HL-60 (cell line): Measurements from ENCODE around the gene UNKL.

Experiments used
- DNase-seq, 2 experiments: peaks; one replicate each; pipeline ENCODE4 v3.0.0-alpha.2; 2010 to 2020; ENCODE audit warnings: low read depth in 1 of 2, low spot score in 1 of 2
- H3K27ac ChIP-seq: fragments of 250-450 bp; sonication (Bioruptor Pico); replicated peaks from 2 replicates; pipeline ENCODE4 v1.5.1; 2020; ENCODE audit warnings: mild to moderate bottlenecking, moderate library complexity
- H3K27me3 ChIP-seq: fragments of 250-450 bp; sonication (Bioruptor Pico); 2 replicates; pipeline ENCODE4 v1.5.1; 2021; ENCODE audit warnings: mild to moderate bottlenecking, moderate library complexity; ENCODE audit not compliant: insufficient read depth, poor library complexity, severe bottlenecking
- H3K4me3 ChIP-seq: replicated peaks from 2 replicates; pipeline ENCODE4 v1.5.1; 2011; ENCODE audit warnings: mild to moderate bottlenecking, control low read depth, low read length; ENCODE audit not compliant: insufficient read depth
- GABPA ChIP-seq: IDR thresholded peaks from 2 replicates; pipeline ENCODE4 v1.6.1; 2012; ENCODE audit warnings: low read depth
- POLR2AphosphoS5 ChIP-seq: IDR thresholded peaks from 2 replicates; pipeline ENCODE4 v1.6.1; 2012; ENCODE audit warnings: low read depth
- REST ChIP-seq: IDR thresholded peaks from 2 replicates; pipeline ENCODE4 v1.6.1; 2012; ENCODE audit warnings: low read depth; ENCODE audit not compliant: insufficient replicate concordance
- SPI1 ChIP-seq: IDR thresholded peaks from 2 replicates; pipeline ENCODE4 v1.6.1; 2012; ENCODE audit warnings: low read depth, mild to moderate bottlenecking, borderline replicate concordance
- TF ChIP-seq, protein P1 (sequence below): IDR thresholded peaks from one replicate; pipeline ENCODE4 v1.5.1; 2011; ENCODE audit warnings: low read length, control low read depth, inconsistent platforms; ENCODE audit not compliant: insufficient read depth

UNKL gene

DNA sequence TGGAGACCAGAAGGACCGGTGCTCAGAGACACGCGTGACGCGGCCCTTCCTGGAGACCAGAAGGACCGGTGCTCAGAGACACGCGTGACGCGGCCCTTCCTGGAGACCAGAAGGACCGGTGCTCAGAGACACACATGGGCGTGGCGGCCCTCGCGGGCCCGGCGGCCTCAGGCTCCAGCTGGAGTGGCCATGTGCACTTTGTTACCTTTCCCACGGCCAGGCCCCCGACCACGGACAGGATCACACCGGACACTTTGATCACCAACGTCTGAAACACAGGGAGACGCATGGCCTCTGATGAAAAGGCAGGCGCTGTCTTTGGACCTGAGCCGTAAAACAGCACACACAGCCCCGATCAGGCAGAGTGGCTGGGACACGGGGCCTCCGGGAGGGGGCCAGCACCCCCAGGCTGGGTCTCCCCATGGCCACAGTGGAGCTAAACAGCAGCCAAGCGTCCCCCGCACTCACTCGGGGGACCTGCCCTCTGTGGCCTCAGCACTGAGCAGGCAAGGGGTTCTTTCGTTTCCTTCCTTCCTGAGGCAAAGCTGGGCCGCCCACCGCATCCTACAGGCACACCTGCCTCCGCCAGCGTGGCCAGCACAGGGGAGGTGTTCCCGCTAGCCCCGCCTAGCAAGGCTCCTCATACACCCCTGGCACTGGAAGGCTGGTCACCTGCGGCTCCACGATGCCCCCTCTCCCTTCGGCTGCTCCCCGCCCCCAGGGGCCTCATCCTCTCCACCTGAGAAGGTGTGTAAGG, 43.2 kb upstream of the UNKL start:
- Histone ChIP-seq H3K4me3 (no peak overlapping the region), H3K27ac (no peak overlapping the region), H3K27me3 (no peaks in the 10 kb centered on the region)
- TF ChIP-seq GABPA, result no peak
- TF ChIP-seq REST, result no peak
- TF ChIP-seq, protein P1, sequence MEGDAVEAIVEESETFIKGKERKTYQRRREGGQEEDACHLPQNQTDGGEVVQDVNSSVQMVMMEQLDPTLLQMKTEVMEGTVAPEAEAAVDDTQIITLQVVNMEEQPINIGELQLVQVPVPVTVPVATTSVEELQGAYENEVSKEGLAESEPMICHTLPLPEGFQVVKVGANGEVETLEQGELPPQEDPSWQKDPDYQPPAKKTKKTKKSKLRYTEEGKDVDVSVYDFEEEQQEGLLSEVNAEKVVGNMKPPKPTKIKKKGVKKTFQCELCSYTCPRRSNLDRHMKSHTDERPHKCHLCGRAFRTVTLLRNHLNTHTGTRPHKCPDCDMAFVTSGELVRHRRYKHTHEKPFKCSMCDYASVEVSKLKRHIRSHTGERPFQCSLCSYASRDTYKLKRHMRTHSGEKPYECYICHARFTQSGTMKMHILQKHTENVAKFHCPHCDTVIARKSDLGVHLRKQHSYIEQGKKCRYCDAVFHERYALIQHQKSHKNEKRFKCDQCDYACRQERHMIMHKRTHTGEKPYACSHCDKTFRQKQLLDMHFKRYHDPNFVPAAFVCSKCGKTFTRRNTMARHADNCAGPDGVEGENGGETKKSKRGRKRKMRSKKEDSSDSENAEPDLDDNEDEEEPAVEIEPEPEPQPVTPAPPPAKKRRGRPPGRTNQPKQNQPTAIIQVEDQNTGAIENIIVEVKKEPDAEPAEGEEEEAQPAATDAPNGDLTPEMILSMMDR, result no peak
- no peak for TF ChIP-seq SPI1
- no peak for TF ChIP-seq POLR2AphosphoS5
- no peak for DNase-seq

DNA sequence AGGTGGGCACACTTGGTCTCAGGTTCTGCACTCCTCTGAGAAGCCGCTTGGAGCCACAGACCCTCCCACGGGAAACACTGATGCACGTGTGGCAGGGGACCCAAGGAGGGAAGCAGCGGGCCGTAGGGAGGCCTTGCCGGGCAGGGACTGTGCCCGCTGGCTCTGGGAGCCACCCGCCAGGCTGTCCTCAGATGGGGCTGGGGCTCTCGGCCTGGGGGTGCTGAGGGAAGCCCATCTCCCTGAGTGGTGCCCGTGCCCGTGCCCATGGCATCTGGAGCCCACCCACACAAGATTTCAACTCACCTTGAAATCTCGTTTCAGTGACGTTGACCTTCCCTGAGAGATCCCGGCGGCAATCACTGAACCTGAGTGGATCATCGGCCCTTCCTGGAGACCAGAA, 42.4 kb upstream of the UNKL start:
- H3K27me3 ChIP-seq, result no peaks in the 10 kb centered on the region
- H3K27ac ChIP-seq, result no peak overlapping the region
- no peak for DNase-seq
- no peak for TF ChIP-seq SPI1
- TF ChIP-seq, protein P1, result no peak
- no peak for TF ChIP-seq POLR2AphosphoS5
- TF ChIP-seq REST, result no peak
- no peak for TF ChIP-seq GABPA
- H3K4me3 ChIP-seq, result no peak overlapping the region

DNA sequence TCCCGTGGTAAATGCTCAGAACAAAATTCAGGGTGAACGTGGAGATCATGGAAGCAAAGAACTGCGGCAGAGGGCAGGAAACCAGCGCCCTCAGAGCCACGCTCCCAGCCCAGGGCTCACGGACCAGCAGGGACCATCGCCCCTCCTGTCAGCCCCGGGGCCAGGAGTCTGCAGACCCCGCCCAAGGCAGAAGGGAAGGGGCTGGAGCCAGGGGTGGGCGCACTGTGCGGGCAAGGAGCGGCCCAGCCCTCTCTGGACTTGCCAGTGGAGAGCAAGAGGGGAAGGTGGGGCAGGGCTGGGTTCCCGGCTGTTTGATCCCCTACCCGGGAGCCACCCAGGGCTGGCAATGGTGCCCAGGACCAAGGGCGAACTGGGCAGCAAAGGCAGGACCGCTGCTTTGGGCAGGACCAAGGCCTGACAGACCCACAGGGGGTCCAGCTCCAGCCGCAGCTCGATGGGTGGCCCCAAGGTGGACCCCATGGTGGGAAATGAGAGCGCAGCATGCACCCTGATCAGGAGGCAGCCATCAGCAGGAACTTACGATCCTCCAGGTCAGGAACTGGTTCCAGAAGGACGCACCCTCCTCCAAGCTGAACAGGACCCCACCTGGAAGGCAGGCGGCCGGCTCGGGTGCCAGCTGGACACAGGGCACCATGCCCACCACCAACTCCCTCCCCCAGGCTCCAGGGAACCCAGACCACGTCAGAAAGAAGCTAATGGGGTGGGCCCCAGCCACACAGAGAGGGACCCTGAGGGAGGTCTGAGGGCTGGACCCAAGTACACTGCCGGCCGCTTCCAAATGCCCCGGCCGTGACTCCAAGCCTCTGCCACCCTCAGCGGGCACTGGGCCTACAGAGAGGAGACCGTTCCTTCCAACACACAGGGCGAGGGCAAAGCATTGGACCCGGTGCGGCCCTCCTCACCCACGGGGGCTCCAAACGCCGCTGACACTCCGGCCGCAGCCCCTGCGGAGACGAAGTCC, 41.0 kb upstream of the UNKL start:
- Histone ChIP-seq H3K4me3 (no peak overlapping the region), H3K27ac (no peak overlapping the region), H3K27me3 (no peaks in the 10 kb centered on the region)
- TF ChIP-seq SPI1 (no peak), REST (no peak), POLR2AphosphoS5 (no peak), GABPA (no peak)
- TF ChIP-seq, protein P1, result no peak
- DNase-seq, result no peak
